WTC11 (cell line): ENCODE measurements around the gene DAND5.

Source experiments
- JUN ChIP-seq: sonication (generic); formaldehyde crosslinking; IDR thresholded peaks from 2 replicates; pipeline ENCODE4 v1.8.0; 2023; ENCODE audit warnings: mild to moderate bottlenecking, missing genetic modification reagents
- TF ChIP-seq, protein P1 (sequence below): fragments of 200-600 bp; IDR thresholded peaks from 2 replicates; pipeline ENCODE4 v1.8.0; 2022; ENCODE audit warnings: antibody characterized with exemption

GRCh38 chr19:12935071-12935470 is 34.3 kb upstream of the DAND5 start:
- TF ChIP-seq, protein P1, sequence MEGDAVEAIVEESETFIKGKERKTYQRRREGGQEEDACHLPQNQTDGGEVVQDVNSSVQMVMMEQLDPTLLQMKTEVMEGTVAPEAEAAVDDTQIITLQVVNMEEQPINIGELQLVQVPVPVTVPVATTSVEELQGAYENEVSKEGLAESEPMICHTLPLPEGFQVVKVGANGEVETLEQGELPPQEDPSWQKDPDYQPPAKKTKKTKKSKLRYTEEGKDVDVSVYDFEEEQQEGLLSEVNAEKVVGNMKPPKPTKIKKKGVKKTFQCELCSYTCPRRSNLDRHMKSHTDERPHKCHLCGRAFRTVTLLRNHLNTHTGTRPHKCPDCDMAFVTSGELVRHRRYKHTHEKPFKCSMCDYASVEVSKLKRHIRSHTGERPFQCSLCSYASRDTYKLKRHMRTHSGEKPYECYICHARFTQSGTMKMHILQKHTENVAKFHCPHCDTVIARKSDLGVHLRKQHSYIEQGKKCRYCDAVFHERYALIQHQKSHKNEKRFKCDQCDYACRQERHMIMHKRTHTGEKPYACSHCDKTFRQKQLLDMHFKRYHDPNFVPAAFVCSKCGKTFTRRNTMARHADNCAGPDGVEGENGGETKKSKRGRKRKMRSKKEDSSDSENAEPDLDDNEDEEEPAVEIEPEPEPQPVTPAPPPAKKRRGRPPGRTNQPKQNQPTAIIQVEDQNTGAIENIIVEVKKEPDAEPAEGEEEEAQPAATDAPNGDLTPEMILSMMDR, result no peak
- TF ChIP-seq JUN, result no peak
